ENCODE data around the gene KIAA0513.

DNA sequence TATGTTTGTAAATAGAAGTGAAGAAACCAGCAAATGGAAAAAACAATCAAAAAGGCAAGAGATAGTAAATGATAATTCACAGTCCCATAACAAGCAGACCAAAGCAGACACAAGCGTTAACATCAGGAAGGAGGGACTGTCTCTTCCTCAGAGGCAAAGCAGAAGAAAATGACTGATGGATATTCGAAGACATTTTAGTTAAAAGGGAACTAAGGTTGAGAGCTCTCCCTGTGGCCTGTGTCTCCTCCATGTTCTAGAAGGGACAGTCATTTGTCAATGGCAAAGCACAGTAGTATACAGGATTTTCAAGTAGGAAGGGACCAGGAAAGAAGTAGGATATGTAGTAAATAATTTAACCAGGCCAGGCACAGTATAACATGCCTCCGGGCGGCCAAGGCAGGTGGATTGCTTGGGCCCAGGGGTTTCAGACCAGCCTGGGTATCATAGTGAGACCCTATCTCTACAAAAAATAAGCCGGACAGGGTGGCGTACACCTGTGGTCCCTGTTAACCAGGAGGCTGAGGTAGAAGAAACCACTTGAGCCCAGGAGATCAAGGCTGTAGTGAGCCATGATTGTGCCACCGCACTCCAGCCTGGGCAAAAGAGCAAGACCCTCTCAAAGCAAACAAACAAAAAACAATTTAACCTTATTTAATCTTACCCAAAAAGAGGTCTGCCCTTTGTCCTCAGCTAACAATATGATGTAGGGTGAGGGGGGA, 19.9 kb upstream of the KIAA0513 start:
- TF ChIP-seq, protein P1, sequence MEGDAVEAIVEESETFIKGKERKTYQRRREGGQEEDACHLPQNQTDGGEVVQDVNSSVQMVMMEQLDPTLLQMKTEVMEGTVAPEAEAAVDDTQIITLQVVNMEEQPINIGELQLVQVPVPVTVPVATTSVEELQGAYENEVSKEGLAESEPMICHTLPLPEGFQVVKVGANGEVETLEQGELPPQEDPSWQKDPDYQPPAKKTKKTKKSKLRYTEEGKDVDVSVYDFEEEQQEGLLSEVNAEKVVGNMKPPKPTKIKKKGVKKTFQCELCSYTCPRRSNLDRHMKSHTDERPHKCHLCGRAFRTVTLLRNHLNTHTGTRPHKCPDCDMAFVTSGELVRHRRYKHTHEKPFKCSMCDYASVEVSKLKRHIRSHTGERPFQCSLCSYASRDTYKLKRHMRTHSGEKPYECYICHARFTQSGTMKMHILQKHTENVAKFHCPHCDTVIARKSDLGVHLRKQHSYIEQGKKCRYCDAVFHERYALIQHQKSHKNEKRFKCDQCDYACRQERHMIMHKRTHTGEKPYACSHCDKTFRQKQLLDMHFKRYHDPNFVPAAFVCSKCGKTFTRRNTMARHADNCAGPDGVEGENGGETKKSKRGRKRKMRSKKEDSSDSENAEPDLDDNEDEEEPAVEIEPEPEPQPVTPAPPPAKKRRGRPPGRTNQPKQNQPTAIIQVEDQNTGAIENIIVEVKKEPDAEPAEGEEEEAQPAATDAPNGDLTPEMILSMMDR (conservative IDR thresholded peaks at IDR 0.05 in 1 of 2, IDR thresholded peaks at IDR 0.05 in 1 of 2; ENCODE audit: extremely low read depth in 1 of 2, insufficient read depth in 1 of 2, low read depth in 1 of 2, low read length in 2 of 2), result no peak
- TF ChIP-seq EZH2 (IDR thresholded peaks at IDR 0.05; ENCODE audit: borderline replicate concordance, low read length), result no peak

Measured in mammary epithelial cell (primary cell).